ENCODE measurements around the gene LAMTOR2. TPM values are rescaled to one million over a fixed set of nuclear protein-coding genes. Genes with fewer than 3 reads are reported as not detected.
"Not testable (repeated sequence)": the region's sequence is repeated elsewhere in the genome, so short reads cannot be mapped to it uniquely, and the experiment has no call there.

Gene LAMTOR2
- total RNA-seq, 1 donor from 2014 or later = 92.1 TPM

DNA sequence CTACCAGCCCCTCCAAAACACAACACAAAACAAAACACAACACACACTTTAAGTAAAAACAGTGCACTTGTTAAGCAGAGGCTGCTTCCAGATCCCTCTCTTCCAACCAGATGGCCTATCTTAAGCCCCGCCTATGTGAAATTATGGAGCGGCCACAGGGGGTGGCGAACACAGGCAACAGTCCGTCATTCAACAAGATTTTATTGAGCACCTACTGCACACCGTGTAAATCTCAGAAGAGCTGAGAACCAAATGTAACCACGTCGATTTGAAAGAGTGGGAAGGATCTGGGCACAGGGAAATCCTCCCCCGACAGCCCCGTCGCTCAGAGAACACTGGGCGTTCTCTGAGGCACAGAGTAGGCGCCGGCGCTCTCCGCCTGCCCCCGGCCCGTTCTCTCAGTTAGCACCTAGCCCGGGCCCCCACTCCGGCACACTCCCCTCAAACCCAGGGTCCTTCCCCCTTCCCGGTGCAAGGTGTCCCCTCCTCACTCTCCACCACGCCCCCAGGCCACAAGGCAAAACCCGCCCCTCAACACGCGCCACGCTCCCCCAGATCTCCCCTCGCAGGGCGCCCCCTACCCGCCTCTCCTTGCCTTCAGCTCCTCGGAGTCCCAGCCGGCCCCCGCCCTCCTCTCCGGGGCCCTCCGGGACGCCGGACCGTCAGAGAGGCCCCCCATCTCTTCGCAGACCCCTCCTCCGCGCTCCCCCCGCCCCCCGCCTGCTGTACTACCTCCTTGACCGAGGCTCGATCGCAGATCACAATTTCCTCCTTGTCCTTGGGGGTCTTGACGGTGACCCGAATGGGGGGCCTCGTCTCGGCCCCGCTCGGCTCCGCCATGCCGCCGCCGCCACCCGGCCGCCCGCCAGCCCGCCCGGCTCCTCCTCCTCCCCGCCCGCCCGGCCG, 1.5 kb upstream of the LAMTOR2 start:
- DNase-seq (ENCODE audit: low read depth, low spot score) = peak; percentile 41

GRCh38 chr1:156053768-156054499, 648 bp upstream of the LAMTOR2 start, which contains the start of gene UBQLN4:
Gene UBQLN4, minus strand, starts transcription at chr1:156053798. Its CDS starts 97 bp downstream, at chr1:156053701.
- peak; percentile 55 for DNase-seq (ENCODE audit: low read depth, low spot score)

- DNase-seq (ENCODE audit: low read depth, low spot score) = no peak
Measured at GRCh38 chr1:156055281-156056048, 883 bp downstream of the LAMTOR2 start.

- no peak for DNase-seq (ENCODE audit: low read depth, low spot score)
Measured at GRCh38 chr1:156056326-156056849, 1.8 kb downstream of the LAMTOR2 start.

- DNase-seq (ENCODE audit: low read depth, low spot score) = no peak
Measured at GRCh38 chr1:156060937-156061636, 6.5 kb downstream of the LAMTOR2 start, which contains the start of gene RAB25. Gene RAB25, plus strand, starts transcription at chr1:156061160. Its CDS starts 241 bp downstream, at chr1:156061401.

- DNase-seq (ENCODE audit: low read depth, low spot score) = no peak
Measured at GRCh38 chr1:156062189-156062588, 7.6 kb downstream of the LAMTOR2 start.

DNA sequence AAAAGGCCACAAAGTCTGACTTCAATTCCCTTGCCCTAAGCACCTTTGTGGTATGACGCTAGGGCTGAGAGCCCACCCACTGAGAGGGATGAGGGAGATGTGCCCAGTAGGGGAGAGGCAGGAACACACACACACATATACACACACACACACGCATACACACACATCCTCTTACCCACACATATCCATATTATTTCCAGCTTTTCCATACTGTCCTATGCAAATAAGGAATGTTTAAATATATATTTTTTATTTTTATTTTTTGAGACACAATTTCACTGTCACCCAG, 9.4 kb downstream of the LAMTOR2 start:
- no peak for DNase-seq (ENCODE audit: low read depth, low spot score)

- DNase-seq (ENCODE audit: low read depth, low spot score) = no peak
Measured at GRCh38 chr1:156064615-156065014, 10.0 kb downstream of the LAMTOR2 start.

DNA sequence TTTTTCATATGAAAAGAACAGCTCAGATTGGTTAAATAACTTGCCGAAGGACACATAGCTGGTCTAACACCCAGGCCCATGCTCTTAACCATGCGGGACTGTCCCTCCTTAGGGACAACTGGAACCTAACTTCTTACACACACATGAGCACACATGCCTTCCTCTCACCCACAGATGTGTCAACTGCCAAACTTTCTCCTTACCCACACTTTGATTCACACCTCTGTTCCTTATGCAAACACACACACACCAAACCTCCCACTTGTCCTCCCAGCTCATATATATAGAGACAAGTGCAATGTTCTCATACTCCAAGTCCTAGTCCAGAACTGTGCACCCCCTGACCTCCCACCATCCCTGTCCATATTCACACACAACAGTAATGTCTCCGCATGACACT, 10.6 kb downstream of the LAMTOR2 start:
- no peak for DNase-seq (ENCODE audit: low read depth, low spot score)

DNA sequence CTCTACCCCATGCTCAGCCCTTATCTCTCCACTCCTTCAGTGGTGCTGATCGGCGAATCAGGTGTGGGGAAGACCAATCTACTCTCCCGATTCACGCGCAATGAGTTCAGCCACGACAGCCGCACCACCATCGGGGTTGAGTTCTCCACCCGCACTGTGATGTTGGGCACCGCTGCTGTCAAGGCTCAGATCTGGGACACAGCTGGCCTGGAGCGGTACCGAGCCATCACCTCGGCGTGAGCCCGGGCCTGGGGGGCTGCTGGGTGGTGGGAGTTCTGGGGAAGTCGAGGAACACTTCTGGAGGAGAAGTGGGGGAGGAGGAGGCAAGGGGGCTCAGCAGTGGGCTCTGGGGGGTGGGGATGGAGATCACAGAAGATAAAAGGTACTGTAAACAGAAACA, 11.3 kb downstream of the LAMTOR2 start:
- no peak for DNase-seq (ENCODE audit: low read depth, low spot score)

- DNase-seq (ENCODE audit: low read depth, low spot score) = no peak
Measured at GRCh38 chr1:156067262-156067661, 12.7 kb downstream of the LAMTOR2 start.

GRCh38 chr1:156069490-156070455, 15.2 kb downstream of the LAMTOR2 start:
- DNase-seq (ENCODE audit: low read depth, low spot score) = no peak

GRCh38 chr1:156070548-156070947, 16.0 kb downstream of the LAMTOR2 start:
- DNase-seq (ENCODE audit: low read depth, low spot score) = no peak

- DNase-seq (ENCODE audit: low read depth, low spot score) = not testable (repeated sequence)
Measured at GRCh38 chr1:156071332-156071816, 16.8 kb downstream of the LAMTOR2 start.

DNA sequence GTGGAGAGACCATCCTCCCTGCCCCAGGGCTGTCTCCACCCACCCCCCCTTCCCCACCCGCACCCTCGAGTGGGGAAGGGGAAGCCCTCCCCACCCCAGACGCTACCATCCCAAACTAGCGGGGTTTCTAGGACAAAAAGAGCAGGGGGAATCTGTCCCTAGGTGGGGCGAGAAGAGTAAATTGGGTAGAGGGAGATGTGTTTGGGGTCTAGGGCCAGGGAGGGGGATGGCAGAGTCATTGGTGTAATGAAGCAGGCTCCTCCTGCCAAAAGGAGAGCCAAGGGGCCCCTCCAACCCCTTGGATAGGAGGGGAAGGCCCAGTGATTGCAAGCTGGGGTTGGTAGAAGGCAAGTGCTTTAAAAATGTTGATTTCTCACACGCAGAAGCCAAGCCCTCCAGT, 17.7 kb downstream of the LAMTOR2 start:
- DNase-seq (ENCODE audit: low read depth, low spot score) = no peak

- no peak for DNase-seq (ENCODE audit: low read depth, low spot score)
Measured at GRCh38 chr1:156073110-156073687, 18.6 kb downstream of the LAMTOR2 start.

DNA sequence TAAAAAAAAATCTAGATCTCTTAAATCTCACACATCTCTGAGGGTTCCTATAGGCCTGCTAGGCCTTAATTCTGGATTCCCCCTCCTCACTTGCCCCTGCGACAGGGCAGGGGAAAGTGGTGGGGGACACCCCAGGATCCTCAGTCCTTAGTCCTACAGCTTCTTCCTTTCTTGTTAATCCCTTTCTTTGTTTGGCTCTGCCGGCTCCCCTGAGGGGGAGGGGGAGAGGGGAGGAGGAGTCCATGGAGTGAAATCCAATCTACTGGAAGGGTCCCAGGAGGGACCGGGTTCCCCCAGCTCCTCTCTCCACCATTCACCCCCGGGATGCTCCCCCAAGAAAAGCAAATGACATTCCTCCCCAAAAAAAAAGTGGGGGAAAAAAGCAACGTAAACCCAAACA, 19.2 kb downstream of the LAMTOR2 start:
- DNase-seq (ENCODE audit: low read depth, low spot score) = no peak

GRCh38 chr1:156074661-156075060, 20.1 kb downstream of the LAMTOR2 start:
- DNase-seq (ENCODE audit: low read depth, low spot score) = no peak

GRCh38 chr1:156075162-156075561, 20.6 kb downstream of the LAMTOR2 start:
- DNase-seq (ENCODE audit: low read depth, low spot score) = no peak

Measured in pulmonary artery endothelial cell (primary cell).